ENCODE measurements around the gene P2RY8.

- TF ChIP-seq, protein P1, sequence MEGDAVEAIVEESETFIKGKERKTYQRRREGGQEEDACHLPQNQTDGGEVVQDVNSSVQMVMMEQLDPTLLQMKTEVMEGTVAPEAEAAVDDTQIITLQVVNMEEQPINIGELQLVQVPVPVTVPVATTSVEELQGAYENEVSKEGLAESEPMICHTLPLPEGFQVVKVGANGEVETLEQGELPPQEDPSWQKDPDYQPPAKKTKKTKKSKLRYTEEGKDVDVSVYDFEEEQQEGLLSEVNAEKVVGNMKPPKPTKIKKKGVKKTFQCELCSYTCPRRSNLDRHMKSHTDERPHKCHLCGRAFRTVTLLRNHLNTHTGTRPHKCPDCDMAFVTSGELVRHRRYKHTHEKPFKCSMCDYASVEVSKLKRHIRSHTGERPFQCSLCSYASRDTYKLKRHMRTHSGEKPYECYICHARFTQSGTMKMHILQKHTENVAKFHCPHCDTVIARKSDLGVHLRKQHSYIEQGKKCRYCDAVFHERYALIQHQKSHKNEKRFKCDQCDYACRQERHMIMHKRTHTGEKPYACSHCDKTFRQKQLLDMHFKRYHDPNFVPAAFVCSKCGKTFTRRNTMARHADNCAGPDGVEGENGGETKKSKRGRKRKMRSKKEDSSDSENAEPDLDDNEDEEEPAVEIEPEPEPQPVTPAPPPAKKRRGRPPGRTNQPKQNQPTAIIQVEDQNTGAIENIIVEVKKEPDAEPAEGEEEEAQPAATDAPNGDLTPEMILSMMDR (IDR thresholded peaks at IDR 0.05; ENCODE audit: low read depth, low read length, poor library complexity, severe bottlenecking), result no peak
- no peak for TF ChIP-seq EZH2phosphoT487 (IDR thresholded peaks at IDR 0.05; ENCODE audit: borderline replicate concordance, low read length)
These were observed 15.5 kb downstream of the P2RY8 start for GRCh38 chrX:1521459-1521956.

Data from DOHH2 (cell line).